Omental fat pad (tissue), 4 donors: ENCODE measurements around the gene HSF4. TPM values are rescaled to one million over a fixed set of nuclear protein-coding genes. Genes with fewer than 3 reads are reported as not detected.

ENCODE experiments used
- ATAC-seq: fragments of 150-250 bp; one replicate; pipeline ENCODE4 v1.9.1; 2016; ENCODE audit warnings: mild to moderate bottlenecking, moderate library complexity; ENCODE audit not compliant: low FRiP score
- DNase-seq: peaks from one replicate; pipeline ENCODE4 v3.0.0-alpha.2; 2019; ENCODE audit warnings: low spot score
- total RNA-seq, 4 donors: library from RNA; depleted of rRNA; stranded (reverse); fragments of >200 nt; gene quantifications; one replicate each; pipeline ENCODE4 v1.1.0, GENCODE V29; 2016
- TF ChIP-seq, protein P1 (sequence below), 3 donors: fragments of 450-650 bp; IDR thresholded peaks; one replicate each; pipeline ENCODE4 v1.5.1; 2016 to 2017; ENCODE audit warnings: antibody characterized with exemption in 3 of 3, mild to moderate bottlenecking in 3 of 3, moderate library complexity in 2 of 3

HSF4 gene
- total RNA-seq, 4 donors from 2014 or later, result 21.2 to 77.2 (median 35.8) TPM

DNA sequence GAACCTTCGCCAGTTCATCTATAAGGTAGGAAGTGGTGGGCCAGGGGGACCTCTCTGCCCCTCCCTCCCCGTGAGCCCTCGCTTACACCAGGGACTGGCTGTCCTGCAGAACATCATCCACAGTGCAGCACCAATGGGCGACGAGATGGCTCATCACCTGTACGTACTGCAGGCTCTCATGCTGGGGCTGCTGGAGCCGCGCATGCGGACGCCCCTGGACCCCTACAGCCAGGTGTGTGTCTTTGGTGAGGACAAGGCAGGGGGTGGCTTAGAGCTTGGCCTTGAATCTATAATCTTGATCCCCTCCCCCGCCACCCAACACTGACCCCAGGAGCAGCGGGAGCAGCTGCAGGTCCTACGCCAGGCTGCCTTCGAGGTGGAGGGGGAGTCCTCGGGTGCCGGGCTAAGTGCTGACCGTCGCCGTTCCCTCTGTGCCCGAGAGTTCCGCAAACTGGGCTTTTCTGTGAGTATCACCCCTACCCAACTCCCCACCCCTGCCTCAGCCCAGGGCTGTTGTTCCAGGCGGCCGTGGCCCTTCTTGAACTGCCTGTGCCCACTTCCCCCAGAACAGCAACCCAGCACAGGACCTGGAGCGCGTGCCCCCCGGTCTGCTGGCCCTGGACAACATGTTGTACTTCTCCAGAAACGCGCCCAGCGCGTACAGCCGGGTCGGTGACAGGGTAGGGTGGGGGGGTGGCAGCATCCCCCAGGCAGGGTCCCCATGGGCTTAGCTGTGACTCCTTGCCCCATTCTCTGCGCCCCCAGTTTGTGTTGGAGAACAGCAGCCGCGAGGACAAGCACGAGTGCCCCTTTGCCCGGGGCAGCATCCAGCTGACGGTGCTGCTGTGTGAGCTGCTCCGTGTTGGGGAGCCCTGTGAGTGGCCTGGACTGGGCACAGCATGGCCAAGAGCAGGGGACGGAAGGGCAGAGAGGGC, 37.1 kb downstream of the HSF4 start:
- TF ChIP-seq, protein P1, sequence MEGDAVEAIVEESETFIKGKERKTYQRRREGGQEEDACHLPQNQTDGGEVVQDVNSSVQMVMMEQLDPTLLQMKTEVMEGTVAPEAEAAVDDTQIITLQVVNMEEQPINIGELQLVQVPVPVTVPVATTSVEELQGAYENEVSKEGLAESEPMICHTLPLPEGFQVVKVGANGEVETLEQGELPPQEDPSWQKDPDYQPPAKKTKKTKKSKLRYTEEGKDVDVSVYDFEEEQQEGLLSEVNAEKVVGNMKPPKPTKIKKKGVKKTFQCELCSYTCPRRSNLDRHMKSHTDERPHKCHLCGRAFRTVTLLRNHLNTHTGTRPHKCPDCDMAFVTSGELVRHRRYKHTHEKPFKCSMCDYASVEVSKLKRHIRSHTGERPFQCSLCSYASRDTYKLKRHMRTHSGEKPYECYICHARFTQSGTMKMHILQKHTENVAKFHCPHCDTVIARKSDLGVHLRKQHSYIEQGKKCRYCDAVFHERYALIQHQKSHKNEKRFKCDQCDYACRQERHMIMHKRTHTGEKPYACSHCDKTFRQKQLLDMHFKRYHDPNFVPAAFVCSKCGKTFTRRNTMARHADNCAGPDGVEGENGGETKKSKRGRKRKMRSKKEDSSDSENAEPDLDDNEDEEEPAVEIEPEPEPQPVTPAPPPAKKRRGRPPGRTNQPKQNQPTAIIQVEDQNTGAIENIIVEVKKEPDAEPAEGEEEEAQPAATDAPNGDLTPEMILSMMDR (IDR thresholded peaks at IDR 0.05), result no peak
- DNase-seq (no peak), ATAC-seq (no peak)

DNA sequence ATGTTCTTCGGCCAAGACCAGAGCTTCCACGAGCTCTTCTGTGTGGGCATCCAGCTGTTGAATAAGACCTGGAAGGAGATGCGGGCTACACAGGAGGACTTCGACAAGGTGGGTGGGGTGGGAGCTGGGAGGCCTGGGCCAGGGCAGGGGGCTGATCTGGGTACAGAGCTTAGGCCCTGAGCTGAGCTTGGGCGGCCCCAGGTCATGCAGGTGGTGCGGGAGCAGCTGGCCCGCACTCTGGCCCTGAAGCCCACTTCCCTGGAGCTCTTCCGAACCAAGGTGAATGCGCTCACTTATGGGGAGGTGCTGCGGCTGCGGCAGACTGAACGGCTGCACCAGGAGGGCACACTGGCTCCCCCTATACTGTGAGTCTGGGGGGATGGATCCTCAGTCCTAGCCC, 37.9 kb downstream of the HSF4 start:
- TF ChIP-seq, protein P1 (IDR thresholded peaks at IDR 0.05), result no peak
- DNase-seq (no peak), ATAC-seq (no peak)

DNA sequence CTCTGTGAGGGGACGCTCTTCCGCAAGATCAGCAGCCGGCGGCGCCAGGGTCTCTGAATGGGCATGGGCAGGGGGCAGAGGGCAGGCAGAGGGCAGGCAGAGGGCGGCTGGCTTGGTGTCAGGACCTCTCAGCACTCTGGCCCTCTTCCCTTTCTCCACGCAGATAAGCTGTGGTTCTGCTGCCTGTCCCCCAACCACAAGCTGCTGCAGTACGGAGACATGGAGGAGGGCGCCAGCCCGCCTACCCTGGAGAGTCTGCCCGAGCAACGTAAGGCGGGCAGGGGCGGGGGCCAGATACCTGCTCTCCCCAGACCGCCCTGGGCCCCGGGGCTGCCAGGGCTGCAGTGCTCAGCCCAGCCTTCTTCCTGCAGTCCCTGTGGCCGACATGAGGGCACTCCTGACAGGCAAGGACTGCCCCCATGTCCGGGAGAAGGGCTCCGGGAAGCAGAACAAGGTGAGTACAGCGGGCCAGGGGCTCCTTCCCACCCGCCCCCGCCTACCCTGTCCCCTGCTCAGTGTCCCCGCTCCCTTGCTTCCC, 38.5 kb downstream of the HSF4 start:
- ATAC-seq (no peak), DNase-seq (no peak)
- TF ChIP-seq, protein P1 (IDR thresholded peaks at IDR 0.05), result no peak

DNA sequence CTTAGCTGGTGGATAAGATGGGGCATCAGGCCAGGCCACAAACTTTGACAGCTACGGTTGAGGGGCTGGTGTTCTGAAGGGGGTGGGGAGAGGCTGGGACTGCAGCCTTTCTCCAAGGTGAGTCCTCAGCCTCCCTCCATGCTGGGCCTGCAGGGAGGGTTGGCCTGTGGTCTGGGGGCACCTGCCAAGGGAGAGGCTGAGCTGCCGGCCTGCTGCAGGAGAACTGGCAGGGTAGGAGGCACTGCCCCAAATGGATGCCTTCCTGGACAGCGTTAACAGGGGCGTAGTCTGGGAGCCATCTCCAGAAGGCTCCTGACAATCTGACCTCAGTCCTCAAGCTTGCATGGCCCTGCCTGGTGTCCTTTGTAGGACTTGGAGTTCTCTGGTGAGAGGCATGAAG, 39.5 kb downstream of the HSF4 start:
- DNase-seq (no peak), ATAC-seq (no peak)
- TF ChIP-seq, protein P1 (IDR thresholded peaks at IDR 0.05), result no peak

DNA sequence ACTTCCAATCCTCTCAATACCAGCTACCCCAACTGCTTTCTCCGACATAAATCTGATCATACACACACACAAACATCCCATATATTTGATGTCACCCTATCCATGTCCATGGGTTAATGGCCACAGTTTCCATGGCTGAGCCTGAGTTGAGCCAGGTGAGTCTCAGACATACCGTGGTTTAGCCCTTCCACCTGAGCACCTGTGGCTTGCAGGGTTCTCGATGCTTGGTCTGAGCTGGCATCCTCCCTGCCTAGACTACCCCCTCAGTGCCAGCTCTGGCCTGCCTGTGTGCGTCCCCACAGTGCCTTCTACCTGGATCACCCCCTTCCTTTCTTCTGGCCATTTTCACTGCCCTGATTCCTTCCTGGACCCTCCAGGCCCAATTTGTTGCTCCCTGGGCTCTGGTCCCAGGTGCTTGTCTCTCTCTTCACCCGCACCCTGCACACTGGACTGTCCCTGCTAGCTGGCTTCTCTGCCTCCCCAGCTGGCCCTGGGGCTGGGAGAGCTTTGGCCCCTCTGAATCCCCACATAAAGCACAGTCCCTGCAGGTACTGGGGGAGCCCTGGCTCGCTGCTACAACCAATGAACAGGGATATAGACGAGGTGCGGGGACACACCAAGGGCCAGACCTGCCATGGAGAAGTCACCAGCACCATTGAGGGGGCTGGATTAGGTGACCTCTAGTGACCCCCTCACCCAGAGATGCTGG, 41.7 kb downstream of the HSF4 start:
- DNase-seq, result no peak
- TF ChIP-seq, protein P1 (IDR thresholded peaks at IDR 0.05), result no peak
- ATAC-seq, result no peak

DNA sequence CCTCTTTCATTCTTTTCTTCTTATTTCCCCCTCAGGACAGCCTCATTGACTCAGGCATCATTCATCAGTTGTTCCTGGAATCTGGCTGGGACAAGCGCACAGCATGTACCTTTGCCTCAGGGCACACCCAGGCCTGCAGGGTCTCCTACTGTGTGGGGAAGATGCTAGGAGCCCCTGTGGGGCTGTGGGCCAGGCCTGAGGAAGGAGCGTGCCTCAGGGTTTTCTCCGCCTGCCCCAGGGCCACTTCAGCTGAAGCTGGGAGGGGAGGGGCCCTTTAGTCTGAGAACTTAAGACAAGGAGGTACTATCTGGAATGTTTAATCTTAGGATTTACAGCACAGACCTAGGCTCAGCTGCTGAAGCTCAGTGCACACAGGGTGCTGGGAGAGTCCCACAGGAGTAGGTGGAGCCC, 42.3 kb downstream of the HSF4 start:
- ATAC-seq, result no peak

More for the DNA sequence above, 42.3 kb downstream of the HSF4 start:
- DNase-seq, result no peak
- TF ChIP-seq, protein P1 (IDR thresholded peaks at IDR 0.05), result no peak
